Progenitor cell of endocrine pancreas (in vitro differentiated cells): Measurements from ENCODE around the gene DOCK1. TPM values are rescaled to one million over a fixed set of nuclear protein-coding genes. Genes with fewer than 3 reads are reported as not detected.

Experiments
- DNase-seq: peaks from one replicate; pipeline ENCODE4 v3.0.0; 2021; ENCODE audit warnings: low spot score; ENCODE audit not compliant: unreplicated experiment
- H3K27ac Mint-ChIP-seq: 2 replicates; pipeline ENCODE4 v1.8.0; 2021; ENCODE audit warnings: mild to moderate bottlenecking, moderate library complexity, mixed read lengths
- H3K27me3 Mint-ChIP-seq: 2 replicates; pipeline ENCODE4 v1.8.0; 2021; ENCODE audit warnings: mixed read lengths
- H3K36me3 Mint-ChIP-seq: 2 replicates; pipeline ENCODE4 v1.8.0; 2022; ENCODE audit warnings: mixed read lengths; ENCODE audit not compliant: insufficient read depth
- H3K4me1 Mint-ChIP-seq: 2 replicates; pipeline ENCODE4 v1.8.0; 2021; ENCODE audit warnings: low read depth, mixed read lengths
- H3K4me3 Mint-ChIP-seq: 2 replicates; pipeline ENCODE4 v1.8.0; 2021; ENCODE audit warnings: low read depth, mild to moderate bottlenecking, moderate library complexity, mixed read lengths
- H3K9me3 Mint-ChIP-seq: 2 replicates; pipeline ENCODE4 v1.8.0; 2021; ENCODE audit warnings: low read depth, mixed read lengths
- CTCF ChIP-seq: fragments of 200-600 bp; sonication (generic); IDR thresholded peaks from one replicate; pipeline ENCODE4 v1.5.0; 2021; ENCODE audit warnings: antibody characterized with exemption, mild to moderate bottlenecking; ENCODE audit not compliant: unreplicated experiment
- total RNA-seq: library from RNA; stranded (reverse); gene quantifications from 2 replicates; pipeline ENCODE4 v1.2.1, GENCODE V29; 2021

The DOCK1 gene
- total RNA-seq, 1 donor from 2014 or later = 77.8 TPM

GRCh38 chr10:127122831-127123230 is 217.6 kb downstream of the DOCK1 start:
- peaks cover 6% of the 10 kb centered on the region for H3K36me3 Mint-ChIP-seq
- no peaks in the 10 kb centered on the region for H3K27me3 Mint-ChIP-seq
- peaks cover 4% of the 10 kb centered on the region for H3K4me1 Mint-ChIP-seq
- TF ChIP-seq CTCF = no peak
- DNase-seq = no peak
- H3K9me3 Mint-ChIP-seq = no peaks in the 10 kb centered on the region
- H3K27ac Mint-ChIP-seq = no peak overlapping the region
- no peak overlapping the region for H3K4me3 Mint-ChIP-seq

GRCh38 chr10:127123626-127124025 is 218.4 kb downstream of the DOCK1 start:
- no peaks in the 10 kb centered on the region for H3K27me3 Mint-ChIP-seq
- H3K36me3 Mint-ChIP-seq = peaks cover 2% of the 10 kb centered on the region
- H3K9me3 Mint-ChIP-seq = peaks cover 3% of the 10 kb centered on the region
- no peak for DNase-seq
- peaks cover 4% of the 10 kb centered on the region for H3K4me1 Mint-ChIP-seq
- no peak overlapping the region for H3K4me3 Mint-ChIP-seq
- no peak for TF ChIP-seq CTCF
- no peak overlapping the region for H3K27ac Mint-ChIP-seq

- H3K36me3 Mint-ChIP-seq = peaks cover 10% of the 10 kb centered on the region
- no peak for DNase-seq
- no peak for TF ChIP-seq CTCF
- H3K4me1 Mint-ChIP-seq = peaks cover 4% of the 10 kb centered on the region
- peaks cover 3% of the 10 kb centered on the region for H3K9me3 Mint-ChIP-seq
- H3K4me3 Mint-ChIP-seq = no peak overlapping the region
- no peak overlapping the region for H3K27ac Mint-ChIP-seq
- H3K27me3 Mint-ChIP-seq = no peaks in the 10 kb centered on the region
Measured at GRCh38 chr10:127125331-127125730, 220.1 kb downstream of the DOCK1 start.

- Mint-ChIP-seq H3K4me3 (no peak overlapping the region), H3K4me1 (peaks cover 4% of the 10 kb centered on the region), H3K27ac (no peak overlapping the region), H3K9me3 (peaks cover 3% of the 10 kb centered on the region), H3K36me3 (peaks cover 11% of the 10 kb centered on the region), H3K27me3 (no peaks in the 10 kb centered on the region)
- no peak for TF ChIP-seq CTCF
- DNase-seq = no peak
Measured at GRCh38 chr10:127127822-127128221, 222.6 kb downstream of the DOCK1 start.

- no peaks in the 10 kb centered on the region for H3K27me3 Mint-ChIP-seq
- H3K36me3 Mint-ChIP-seq = peaks cover 11% of the 10 kb centered on the region
- DNase-seq = no peak
- no peak overlapping the region for H3K4me3 Mint-ChIP-seq
- no peak overlapping the region for H3K27ac Mint-ChIP-seq
- TF ChIP-seq CTCF = no peak
- peaks cover 5% of the 10 kb centered on the region for H3K4me1 Mint-ChIP-seq
- peaks cover 3% of the 10 kb centered on the region for H3K9me3 Mint-ChIP-seq
Measured at GRCh38 chr10:127129104-127129503, 223.9 kb downstream of the DOCK1 start.
